Suppressor macrophage (primary cell): ENCODE measurements around the gene TENT5A.

Experiments
- DNase-seq, 4 experiments: peaks; one replicate each; pipeline ENCODE4 v3.0.0-alpha.2; 2020 to 2022

TENT5A gene

GRCh38 chr6:81704700-81705099, 47.8 kb downstream of the TENT5A start:
- no peak for DNase-seq

DNA sequence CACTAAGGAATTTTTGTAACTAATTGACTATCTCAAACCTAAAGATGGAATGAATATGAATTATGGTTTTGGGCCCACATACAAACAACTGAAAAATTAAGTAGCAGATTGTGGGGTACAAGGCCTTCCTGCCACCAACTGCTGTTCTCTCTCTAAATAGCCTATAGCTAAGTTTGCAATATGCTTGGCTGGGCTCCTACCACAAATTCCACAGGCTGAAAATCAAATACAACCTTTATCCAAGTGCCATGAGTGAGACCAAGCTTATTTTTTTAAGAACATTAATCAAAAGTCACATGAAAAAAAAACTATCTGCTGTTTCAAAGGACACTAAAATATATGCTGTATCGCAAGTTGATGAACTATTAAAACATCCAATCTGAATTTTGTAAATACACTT, 52.1 kb downstream of the TENT5A start:
- DNase-seq = no peak

- no peak for DNase-seq
Measured at GRCh38 chr6:81697559-81697958, 54.9 kb downstream of the TENT5A start.

- DNase-seq = no peak
Measured at GRCh38 chr6:81696524-81696923, 56.0 kb downstream of the TENT5A start.
